Right lung (tissue), 5 donors: Measurements from ENCODE around the gene EIF3K. TPM values are rescaled to one million over a fixed set of nuclear protein-coding genes. Genes with fewer than 3 reads are reported as not detected.
"Not testable (repeated sequence)": the region's sequence is repeated elsewhere in the genome, so short reads cannot be mapped to it uniquely, and the experiment has no call there.

Experiments
- DNase-seq, 2 donors: peaks; one replicate each; pipeline ENCODE4 v3.0.0-alpha.2; 2013
- polyA plus RNA-seq, 5 donors: library from polyadenylated mRNA; unstranded; fragments of 120-200 nt; gene quantifications; one replicate each; pipeline versions ENCODE4 v1.2.1 to v1.2.3, GENCODE V29; 2013; ENCODE audit warnings: inconsistent platforms in 1 of 5, low replicate concordance in 1 of 5; ENCODE audit not compliant: insufficient read length in 5 of 5, insufficient read depth in 1 of 5

EIF3K gene
- polyA plus RNA-seq, 5 donors, result 242 to 279 (median 270) TPM

DNA sequence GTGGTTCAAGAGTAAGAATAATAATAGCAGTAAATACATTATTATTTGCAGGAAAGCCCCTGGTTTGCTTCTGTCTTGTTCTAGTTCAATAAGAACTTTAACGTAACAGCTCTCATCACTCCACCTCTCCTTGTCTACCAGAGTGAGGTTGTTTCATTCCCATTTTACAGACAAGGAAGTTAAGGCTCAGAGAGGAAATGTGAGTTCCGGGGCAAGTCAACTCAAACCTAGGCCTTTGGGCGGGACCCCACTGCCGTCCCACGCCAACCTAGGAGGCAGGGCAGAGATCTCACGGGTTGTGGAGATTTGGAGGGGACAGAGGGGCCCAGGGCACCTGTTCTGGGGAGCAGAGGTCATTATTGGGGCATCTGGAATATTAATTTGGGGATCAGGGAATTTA, 2.7 kb upstream of the EIF3K start:
- DNase-seq, result no peak

DNA sequence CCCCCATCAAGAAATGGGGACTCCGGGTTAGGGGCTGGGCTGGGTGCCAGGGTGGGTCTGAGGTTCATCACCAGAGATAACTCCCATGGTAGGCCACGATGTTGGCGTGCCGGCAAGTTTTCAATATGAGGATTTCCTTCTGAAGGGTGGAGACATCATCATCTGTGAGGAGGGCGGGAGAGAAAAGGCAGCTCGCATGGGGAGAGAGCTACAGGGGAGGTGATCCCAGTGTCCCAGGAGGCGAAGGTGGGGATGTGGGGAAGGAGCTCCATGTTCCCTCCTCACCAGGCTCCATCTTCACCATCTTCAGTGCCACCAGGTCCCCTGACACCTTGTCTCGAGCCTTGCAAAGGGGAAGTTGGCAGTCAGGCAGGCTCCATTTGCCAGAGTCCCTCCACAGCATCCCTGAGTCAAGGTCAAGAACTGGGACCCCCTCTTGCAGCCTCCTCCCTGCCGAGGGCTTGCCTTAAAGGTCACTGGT, 1.7 kb upstream of the EIF3K start:
- no peak for DNase-seq

DNA sequence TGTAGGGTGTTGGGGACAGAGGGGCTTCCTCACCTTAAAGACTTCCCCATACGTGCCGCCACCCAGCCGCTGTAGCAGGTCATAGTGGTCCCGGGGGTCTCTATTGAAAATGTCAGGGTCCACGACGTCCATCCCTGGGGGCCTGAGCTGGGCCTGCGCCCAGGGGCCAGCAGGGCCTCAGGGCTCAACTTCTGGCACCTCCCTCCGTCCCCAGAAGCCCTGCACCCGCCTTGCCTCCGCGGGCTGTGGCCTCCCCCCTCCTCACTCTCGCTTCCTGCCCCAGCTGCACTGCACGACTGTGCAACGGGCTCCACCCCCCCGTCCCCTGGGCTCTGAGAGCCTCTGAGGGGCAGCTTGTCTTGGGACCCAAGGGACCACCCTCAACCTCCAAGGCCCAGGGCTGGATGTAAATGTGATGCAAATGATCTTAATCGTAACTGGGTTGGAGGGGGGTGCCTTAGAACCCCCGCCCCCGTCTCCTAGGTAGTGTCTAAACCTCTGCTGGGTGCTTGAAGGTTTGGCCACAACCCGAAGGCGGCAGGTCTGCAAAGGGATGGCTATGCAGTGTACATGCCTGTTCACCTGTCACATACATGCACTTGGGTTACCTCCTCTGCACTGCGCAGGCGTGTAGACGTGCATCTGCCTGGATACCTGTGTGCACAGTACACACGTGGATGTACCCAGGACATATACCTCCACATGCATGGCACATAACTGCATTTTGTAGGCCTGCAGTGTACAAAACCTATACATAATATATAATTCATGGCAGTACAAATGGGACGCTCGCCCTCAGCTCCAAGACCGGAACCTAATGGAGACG, 1.0 kb upstream of the EIF3K start, which contains the start of gene MAP4K1:
Gene MAP4K1, minus strand, starts transcription at position 190 of the 826 bp plus-strand sequence. Its CDS starts 58 bp downstream, at position 132.
- no peak for DNase-seq

DNA sequence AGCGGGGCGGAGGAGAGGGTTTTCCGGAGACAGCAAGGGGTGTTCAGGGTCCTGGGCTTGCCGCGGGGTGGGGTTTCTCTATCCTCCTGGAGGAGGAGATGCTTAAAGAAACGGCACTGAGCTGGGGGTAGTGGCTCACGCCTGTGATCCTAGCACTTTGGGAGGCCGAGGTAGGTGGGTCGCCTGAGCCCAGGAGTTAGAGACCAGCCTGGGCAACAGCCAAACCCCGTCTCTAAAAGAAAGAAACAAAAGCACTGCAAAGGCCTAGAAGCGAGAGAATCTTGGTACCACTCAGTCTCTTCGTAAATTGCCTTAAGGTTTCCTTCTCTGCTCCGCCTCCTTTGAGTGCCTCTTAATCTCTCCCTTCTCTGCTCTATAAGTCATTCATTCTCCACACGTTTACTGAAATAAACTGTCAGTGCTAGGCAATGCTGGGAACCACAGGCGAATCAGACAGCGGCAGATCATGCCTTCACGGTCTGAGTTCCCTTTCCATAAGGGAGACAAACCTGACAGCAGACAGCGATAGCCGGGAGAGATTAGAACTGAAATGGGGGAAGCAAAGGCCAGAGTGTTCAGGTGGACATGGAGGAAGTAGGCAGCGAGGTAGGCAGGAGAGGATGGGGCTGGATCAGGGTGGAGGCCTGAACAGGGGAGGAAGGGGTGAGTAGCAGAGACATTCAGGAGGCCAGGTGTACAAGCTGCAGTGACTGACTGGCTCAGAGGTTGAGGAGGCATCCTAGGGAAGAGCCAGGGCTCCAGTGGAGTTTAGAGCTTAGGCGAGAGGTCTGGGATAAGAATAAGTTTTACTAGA, 580 bp downstream of the EIF3K start:
- DNase-seq, result no peak

DNA sequence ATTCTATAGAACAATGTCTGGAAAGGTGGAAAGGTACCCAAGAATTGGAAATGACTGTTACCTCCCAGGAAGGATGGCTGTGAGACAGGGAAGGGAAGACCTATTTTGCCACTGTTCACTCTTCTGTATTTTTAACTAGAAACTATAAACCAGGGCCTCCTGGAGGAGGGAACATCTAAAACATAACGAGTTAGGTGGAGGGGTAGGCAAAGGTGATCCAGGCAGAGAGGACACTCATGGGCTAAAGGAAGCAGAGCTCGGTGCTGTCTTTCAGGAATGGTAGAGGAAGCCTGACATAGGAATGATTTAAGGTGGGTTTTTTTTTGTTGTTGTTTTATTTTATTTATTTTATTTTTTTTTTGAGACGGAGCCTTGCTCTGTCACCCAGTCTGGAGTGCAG, 5.8 kb downstream of the EIF3K start:
- DNase-seq, result no peak

DNA sequence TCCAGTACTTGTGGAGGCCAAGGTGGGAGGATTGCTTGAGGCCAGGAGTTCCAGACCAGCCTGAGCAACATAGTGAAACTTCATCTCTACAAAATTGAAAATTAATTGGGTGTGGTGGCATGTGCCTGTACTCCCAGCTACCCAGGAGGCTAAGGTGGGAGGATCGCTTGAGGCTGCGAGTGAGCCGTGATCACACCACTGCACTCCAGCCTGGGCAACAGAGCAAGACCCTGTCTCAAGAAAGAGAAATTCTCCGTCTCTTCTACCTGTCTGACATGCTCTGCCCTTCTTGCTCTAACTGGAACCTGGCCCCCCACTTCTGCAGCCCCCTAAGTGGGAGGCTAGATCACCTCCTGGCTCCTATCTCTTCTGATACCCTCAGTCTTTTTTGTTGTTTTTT, 7.4 kb downstream of the EIF3K start:
- DNase-seq, result no peak

DNA sequence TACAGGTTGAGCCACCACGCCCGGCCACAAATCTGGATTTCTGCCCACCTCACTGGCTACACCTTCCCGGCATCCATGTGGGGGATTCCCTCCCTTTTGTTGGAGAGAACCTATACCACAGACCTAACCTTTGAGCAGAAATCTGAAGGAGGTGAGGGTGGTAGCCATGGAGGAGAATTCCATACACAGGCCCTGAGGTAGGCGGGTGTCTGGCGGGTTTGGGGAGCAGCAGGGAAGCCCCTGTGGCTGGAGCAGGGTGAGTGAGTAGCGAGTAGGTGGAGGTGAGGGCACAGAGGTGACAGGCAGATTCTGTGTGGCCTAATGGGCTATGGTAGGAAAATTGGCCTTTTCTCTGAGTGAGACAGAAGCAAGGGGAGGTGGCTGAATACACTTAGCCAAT, 10.6 kb downstream of the EIF3K start:
- no peak for DNase-seq

DNA sequence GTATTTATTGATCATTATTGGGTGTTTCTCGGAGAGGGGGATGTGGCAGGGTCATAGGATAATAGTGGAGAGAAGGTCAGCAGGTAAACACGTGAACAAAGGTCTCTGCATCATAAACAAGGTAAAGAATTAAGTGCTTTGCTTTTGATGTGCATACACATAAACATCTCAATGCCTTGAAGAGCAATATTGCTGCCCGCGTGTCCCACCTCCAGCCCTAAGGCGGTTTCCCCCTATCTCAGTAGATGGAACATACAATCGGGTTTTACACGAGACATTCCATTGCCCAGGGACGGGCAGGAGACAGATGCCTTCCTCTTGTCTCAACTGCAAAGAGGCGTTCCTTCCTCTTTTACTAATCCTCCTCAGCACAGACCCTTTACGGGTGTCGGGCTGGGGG, 12.3 kb downstream of the EIF3K start:
- not testable (repeated sequence) for DNase-seq

DNA sequence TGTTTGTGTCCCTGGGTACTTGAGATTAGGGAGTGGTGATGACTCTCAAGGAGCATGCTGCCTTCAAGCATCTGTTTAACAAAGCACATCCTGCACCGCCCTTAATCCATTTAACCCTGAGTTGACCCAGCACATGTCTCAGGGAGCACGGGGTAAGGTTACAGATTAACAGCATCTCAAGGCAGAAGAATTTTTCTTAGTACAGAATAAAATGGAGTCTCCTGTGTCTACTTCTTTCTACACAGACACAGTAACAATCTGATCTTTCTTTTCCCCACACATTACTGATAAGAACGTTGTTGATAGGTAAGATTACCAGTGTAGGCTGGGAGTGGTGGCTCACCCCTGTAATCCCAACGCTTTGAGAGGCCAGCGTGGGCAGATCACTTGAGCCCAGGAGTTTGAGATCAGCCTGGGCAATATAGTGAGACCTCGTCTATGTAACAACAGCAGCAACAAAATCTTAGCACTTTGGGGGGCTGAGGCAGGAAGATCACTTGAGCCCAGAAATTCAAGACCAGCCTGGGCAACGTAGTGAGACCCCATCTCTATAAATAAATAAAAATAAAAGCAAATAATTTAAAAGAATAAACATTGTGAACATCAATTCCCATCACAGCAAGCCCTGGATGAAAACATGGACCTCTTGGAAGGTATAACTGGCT, 13.0 kb downstream of the EIF3K start:
- not testable (repeated sequence) for DNase-seq

DNA sequence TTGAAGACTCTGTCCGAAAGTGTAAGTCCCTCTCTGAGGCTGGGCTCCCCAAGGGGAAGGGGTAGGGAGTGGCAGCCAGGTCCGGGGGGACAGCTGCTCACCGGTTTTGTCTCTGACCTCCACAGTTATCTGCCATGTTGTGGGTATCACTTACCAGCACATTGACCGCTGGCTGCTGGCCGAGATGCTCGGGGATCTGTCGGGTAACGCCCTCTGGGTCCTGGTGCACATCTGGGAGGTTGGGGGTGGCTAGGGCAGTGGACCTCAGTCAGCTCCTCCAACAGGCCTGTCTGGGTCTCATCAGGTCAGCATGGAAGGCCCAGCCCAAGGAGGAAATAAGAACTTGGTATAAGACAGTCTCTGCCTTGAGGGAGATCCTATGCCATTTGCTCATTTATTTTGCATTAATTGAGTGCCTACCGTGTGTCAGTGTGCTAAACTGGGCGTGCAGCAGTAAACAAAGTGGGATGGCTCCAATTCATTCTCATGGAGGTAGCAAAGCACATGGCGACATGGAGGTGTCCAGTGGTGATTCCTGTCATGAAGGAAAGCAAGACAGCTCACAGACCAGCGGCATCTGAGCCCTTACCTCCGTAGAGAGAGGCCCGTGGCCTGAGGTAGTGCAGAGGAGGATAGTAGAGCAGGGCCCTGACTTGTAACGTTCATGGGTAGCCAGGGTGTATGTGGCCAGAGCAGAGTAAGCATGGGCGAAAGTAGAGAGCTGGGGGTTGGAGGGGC, 13.7 kb downstream of the EIF3K start:
- no peak for DNase-seq

DNA sequence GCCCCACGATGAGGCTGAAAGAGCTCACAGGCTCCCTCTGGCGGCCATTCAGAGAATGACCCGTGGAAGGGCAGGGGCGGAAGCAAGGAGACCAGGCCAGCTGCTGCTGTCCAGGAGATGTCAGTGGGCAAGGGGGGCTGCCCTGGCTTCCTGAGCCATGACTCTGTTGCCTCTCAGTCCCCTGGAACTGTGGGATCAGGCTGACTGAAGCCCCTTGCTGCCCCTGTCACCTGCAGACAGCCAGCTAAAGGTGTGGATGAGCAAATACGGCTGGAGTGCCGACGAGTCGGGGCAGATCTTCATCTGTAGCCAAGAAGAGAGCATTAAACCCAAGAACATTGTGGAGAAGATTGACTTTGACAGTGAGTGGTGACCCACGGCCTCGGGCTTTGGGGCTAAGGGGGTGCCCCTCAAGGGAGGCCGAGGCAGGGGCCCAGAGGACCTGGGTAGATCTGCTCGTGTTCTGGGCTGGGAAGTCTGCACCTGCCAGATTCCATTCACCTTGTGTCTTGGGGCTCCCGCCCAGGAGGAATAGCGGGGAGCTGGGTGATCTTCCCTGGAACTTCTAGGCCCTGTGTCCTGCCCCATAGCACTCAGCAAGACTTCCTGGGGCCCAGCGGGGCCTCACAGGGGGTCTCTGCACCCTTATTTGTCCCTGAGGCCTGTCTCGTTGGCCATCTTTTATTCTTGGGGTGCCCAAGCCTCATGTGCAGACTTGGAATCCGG, 15.9 kb downstream of the EIF3K start:
- DNase-seq, result no peak

DNA sequence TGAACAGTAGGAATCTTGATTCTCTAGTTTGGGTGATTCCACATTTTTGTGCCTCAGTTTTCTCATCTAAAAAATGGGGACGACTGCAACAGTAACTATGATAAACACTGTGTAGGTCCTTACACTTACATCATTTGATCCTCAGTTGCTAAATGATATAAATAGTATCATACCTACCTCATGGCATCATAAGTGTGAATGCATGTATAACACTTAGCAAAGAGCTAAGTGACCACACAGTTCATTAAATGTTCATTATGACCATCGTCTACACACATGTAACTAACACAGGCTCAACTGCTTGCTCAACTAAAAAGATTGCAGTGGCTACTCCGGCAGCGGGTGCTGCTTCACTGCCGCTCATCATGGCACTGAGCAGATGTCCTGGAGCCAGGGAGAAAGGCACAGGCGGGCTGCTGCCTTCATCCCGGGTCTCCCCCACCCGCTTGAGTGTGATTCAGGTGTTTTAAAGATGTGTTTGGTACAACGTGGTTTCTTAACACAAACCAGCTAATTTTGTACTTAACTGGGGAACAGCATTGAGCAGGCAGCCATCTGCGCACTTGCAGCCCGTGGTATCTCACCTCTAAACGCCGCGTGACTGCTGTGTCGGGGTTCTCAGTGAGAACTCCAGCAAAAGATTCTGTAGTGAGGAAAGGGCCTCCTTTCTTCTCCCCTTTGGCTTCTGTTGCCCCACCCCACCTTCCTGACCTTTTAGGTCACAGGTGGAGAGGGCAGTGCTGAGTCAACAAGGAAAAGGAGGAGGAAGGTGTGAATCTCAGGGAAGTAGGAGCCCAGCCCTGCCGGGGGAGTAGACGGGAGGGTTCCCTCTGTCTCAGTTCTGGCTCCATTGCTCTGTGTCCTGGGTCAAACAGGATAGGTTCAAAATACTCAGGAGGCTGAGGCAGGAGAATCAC, 16.8 kb downstream of the EIF3K start:
- DNase-seq, result no peak

DNA sequence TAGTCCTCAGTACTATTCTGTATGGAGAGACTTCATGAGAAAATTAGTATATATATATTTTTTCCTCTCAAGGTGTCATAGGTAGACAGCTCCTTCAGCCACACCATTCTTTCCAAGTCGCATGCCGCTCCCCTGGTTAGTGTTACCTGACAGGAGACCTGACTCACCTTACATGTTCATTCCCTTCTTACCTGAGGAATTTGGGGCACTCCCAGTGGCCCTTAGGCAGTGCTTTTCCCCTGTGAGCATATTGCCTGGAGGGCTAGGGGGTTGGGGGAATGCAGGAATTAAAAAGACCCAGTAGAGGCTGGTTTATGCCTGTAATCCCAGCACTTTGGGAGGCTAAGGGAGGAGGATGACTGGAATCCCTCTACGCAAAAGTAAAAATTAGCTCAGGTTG, 19.5 kb downstream of the EIF3K start:
- DNase-seq, result no peak

DNA sequence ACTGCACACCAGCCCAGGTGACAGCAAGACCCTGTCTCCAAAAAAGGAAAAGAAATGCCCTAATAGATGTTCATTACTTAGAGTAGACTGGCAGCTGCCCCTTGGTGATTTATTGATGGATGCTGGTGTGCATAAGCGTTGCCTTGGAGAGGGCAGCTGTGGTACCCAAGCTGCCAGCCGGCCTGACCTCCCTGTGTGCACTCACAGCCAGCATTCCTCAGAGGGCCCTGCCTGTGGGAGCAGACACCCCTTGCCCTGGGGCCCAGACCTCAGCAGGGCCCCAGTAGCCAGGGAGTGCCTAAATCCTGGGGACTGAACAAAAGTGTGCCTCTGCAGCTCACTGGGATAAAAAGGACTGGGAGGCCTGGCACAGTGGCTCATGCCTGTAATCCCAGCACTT, 20.7 kb downstream of the EIF3K start:
- no peak for DNase-seq

DNA sequence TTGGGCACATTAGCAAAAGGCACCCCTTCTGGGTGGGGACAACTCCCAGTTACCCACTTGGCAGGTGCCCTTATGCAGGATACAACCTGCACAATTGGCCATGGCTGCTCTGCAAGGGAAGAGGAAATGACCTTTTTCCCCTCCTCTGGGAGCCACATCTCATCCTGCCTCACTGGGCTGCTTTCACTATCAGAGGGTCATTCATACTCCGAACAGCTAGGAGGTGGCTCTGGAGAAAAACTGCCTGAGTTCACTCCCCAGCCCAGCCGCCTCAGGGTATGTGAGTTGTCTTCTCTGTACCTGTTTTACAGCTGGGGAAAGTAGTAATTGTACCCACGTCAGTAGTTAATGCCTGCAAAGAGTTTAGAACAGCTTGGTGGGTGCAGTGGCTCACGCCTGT, 21.4 kb downstream of the EIF3K start:
- no peak for DNase-seq

DNA sequence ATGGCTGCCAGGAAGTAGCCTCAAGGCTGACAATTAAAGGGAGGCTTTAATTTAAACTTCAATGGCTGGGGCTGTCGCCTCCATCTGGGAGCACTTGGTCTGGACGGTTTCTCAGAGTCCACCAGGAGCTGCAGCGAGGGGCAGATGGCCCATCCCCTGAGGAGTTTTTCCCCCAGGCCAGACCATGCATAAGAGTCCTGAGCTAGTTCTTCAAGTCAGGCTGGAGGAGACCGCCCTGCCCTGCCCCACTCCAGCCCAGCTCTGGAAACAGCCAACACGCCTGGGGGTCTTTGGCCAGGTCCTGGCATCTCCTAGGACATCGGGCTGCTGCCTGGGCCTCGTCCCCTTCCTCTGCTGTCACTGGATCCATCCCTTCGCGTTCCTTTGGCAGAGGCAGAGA, 23.2 kb downstream of the EIF3K start:
- DNase-seq, result no peak

DNA sequence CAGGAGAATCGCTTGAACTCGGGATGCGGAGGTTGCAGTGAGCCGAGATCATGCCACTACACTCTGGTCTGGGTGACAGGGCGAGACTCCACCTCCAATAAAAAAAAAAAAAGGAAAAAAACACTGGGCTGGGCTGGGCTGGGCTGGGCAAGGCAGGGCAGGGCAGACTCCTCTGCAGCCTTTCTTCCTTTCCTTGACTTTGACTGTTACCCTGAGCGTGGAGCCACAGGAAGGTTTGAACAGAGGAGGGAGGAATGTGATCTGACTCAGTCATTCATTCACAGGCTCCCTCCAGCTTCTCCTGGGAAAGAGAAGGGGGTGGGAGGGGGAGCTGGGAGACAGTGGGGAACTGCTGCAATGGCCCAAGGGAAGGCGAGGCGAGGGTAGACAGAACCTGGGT, 25.7 kb downstream of the EIF3K start:
- DNase-seq, result no peak

DNA sequence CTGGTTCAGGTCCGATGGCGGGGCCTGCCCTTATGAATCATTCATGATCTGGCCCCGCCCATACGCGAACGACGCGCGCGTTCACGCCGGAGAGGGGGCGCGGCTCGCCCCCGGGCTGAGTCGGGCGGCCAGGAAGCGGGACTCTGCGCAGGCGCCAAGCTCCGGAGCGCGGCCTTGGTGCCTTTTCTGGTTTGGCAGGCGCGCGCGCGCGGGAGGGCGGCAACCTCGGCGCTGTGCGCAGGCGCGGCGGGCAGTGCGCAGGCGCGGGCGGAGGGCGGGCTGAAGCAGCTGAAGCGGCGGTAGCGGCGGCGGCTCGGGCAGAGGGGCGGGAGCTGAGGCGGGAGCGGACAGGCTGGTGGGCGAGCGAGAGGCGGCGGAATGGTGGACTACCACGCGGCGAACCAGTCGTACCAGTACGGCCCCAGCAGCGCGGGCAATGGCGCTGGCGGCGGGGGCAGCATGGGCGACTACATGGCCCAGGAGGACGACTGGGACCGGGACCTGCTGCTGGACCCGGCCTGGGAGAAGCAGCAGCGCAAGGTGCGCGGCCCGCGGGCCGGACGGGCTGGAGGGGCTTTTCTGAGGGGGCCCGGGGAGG, 28.5 kb downstream of the EIF3K start, which contains the start of gene ACTN4:
Gene ACTN4, plus strand, starts transcription at position 282 of the 598 bp plus-strand sequence. Its CDS starts 97 bp downstream, at position 379.
- DNase-seq, result peak; percentile 98
